ENCODE data around the gene TRAPPC10. TPM values are rescaled to one million over a fixed set of nuclear protein-coding genes. Genes with fewer than 3 reads are reported as not detected.

The TRAPPC10 gene
- total and polyA plus RNA-seq, 8 donors, result 7.2 to 19.1 (median 11.5) TPM

GRCh38 chr21:44017601-44018000, 5.5 kb downstream of the TRAPPC10 start:
- DNase-seq (no peak), FAIRE-seq (no peak), ATAC-seq (no peak)
- H3K9me3 ChIP-seq, result no peaks in the 10 kb centered on the region
- no peak overlapping the region for H3K27ac ChIP-seq
- H3K27me3 ChIP-seq, result no peaks in the 10 kb centered on the region
- no peak for TF ChIP-seq CTCF (IDR thresholded peaks at IDR 0.05)
- 87 to 90% methylated on average over 9 of the region's 9 CpGs for WGBS, 2 donors
- H3K4me3 ChIP-seq, result no peak overlapping the region
- intact Hi-C loops (cut with DNase I), result no loop called here
- peaks cover 6 to 27% (median 9%) of the 10 kb centered on the region in 3 donors for H3K4me1 ChIP-seq
- no peaks in the 10 kb centered on the region for H3K36me3 ChIP-seq

GRCh38 chr21:44018127-44018526, 6.0 kb downstream of the TRAPPC10 start:
- Histone ChIP-seq H3K4me1 (peaks cover 6 to 25% (median 9%) of the 10 kb centered on the region in 3 donors), H3K36me3 (no peaks in the 10 kb centered on the region), H3K27me3 (no peaks in the 10 kb centered on the region), H3K4me3 (no peak overlapping the region), H3K27ac (no peak overlapping the region), H3K9me3 (no peaks in the 10 kb centered on the region)
- intact Hi-C loops (cut with DNase I), result no loop called here
- ATAC-seq, result no peak
- TF ChIP-seq CTCF (IDR thresholded peaks at IDR 0.05), result no peak
- DNase-seq, result no peak
- FAIRE-seq, result no peak
- 89% methylated on average over 5 of the region's 5 CpGs for WGBS, 2 donors

- peak in 1 of 4 donors; percentile 35 for ATAC-seq
- H3K27ac ChIP-seq, result no peak overlapping the region
- TF ChIP-seq CTCF (IDR thresholded peaks at IDR 0.05), result no peak
- no peaks in the 10 kb centered on the region for H3K27me3 ChIP-seq
- no peaks in the 10 kb centered on the region for H3K9me3 ChIP-seq
- intact Hi-C loops (cut with DNase I), result no loop called here
- no peak overlapping the region for H3K4me3 ChIP-seq
- H3K4me1 ChIP-seq, result peaks cover 0 to 19% (median 2%) of the 10 kb centered on the region in 3 donors
- H3K36me3 ChIP-seq, result no peaks in the 10 kb centered on the region
- FAIRE-seq, result no peak
- 49 to 52% methylated on average over 10 of the region's 10 CpGs for WGBS, 2 donors
- DNase-seq, result no peak
Measured at GRCh38 chr21:44018813-44019567, 6.9 kb downstream of the TRAPPC10 start.

- no peak for DNase-seq
- H3K36me3 ChIP-seq, result no peaks in the 10 kb centered on the region
- WGBS, 2 donors, result 86 to 92% methylated on average over 8 of the region's 8 CpGs
- TF ChIP-seq CTCF (IDR thresholded peaks at IDR 0.05), result no peak
- intact Hi-C loops (cut with DNase I), result no loop called here
- no peak overlapping the region for H3K4me3 ChIP-seq
- H3K27ac ChIP-seq, result no peak overlapping the region
- no peak for FAIRE-seq
- no peaks in the 10 kb centered on the region for H3K27me3 ChIP-seq
- peaks cover 0 to 13% (median 0%) of the 10 kb centered on the region in 3 donors for H3K4me1 ChIP-seq
- H3K9me3 ChIP-seq, result no peaks in the 10 kb centered on the region
- no peak for ATAC-seq
Measured at GRCh38 chr21:44019568-44019958, 7.5 kb downstream of the TRAPPC10 start.

GRCh38 chr21:44020551-44020950, 8.4 kb downstream of the TRAPPC10 start:
- DNase-seq (no peak), FAIRE-seq (no peak), ATAC-seq (peak in 1 of 4 donors; percentile 39)
- intact Hi-C loops (cut with DNase I), result no loop called here
- TF ChIP-seq CTCF (IDR thresholded peaks at IDR 0.05), result no peak
- peaks cover 0 to 13% (median 0%) of the 10 kb centered on the region in 3 donors for H3K4me1 ChIP-seq
- 81 to 86% methylated on average over 4 of the region's 4 CpGs for WGBS, 2 donors
- H3K4me3 ChIP-seq, result no peak overlapping the region
- H3K27ac ChIP-seq, result no peak overlapping the region
- H3K9me3 ChIP-seq, result no peaks in the 10 kb centered on the region
- H3K27me3 ChIP-seq, result no peaks in the 10 kb centered on the region
- no peaks in the 10 kb centered on the region for H3K36me3 ChIP-seq

Measured in pancreas (tissue), 10 donors.